Measurements from ENCODE around the gene NBPF14. TPM values are rescaled to one million over a fixed set of nuclear protein-coding genes. Genes with fewer than 3 reads are reported as not detected.
"Not testable (repeated sequence)": the region's sequence is repeated elsewhere in the genome, so short reads cannot be mapped to it uniquely, and the experiment has no call there.

The NBPF14 gene
- polyA plus RNA-seq (2012; ENCODE audit: insufficient read length, low read depth): 10.4 TPM

GRCh38 chr1:148595911-148596310 lies at the start of gene NBPF14:
TSS of gene NBPF14 (minus strand) at chr1:148596011. CDS start at chr1:148595717, 294 bp downstream.
- not testable (repeated sequence) for TF ChIP-seq REST (IDR thresholded peaks at IDR 0.05; ENCODE audit: insufficient read depth in 1 of 2, low read depth in 2 of 2, low read length in 2 of 2); SIN3A (IDR thresholded peaks at IDR 0.05; ENCODE audit: borderline replicate concordance, insufficient read depth, low read length); POLR2AphosphoS5 (IDR thresholded peaks at IDR 0.05; ENCODE audit: low read depth, low read length)

- peak; percentile 98 for TF ChIP-seq SIN3A (IDR thresholded peaks at IDR 0.05; ENCODE audit: borderline replicate concordance, insufficient read depth, low read length)
- TF ChIP-seq POLR2AphosphoS5 (IDR thresholded peaks at IDR 0.05; ENCODE audit: low read depth, low read length): peak; percentile 99
- TF ChIP-seq TAF1 (IDR thresholded peaks at IDR 0.05; ENCODE audit: borderline replicate concordance, insufficient read depth, low read length): 0 out of 2 replicates have a peak, but pooled peaks have one; percentile 24
These were observed 73.1 kb downstream of the NBPF14 start for GRCh38 chr1:148522561-148523204.

GRCh38 chr1:148483029-148483428 lies 112.8 kb downstream of the NBPF14 start, which contains the start of gene PPIAL4G:
TSS of gene PPIAL4G (minus strand) at chr1:148483302. CDS start at chr1:148483252, 50 bp downstream.
- TF ChIP-seq SIN3A (IDR thresholded peaks at IDR 0.05; ENCODE audit: borderline replicate concordance, insufficient read depth, low read length); TAF1 (IDR thresholded peaks at IDR 0.05; ENCODE audit: borderline replicate concordance, insufficient read depth, low read length); FOXP2 (optimal IDR thresholded peaks at IDR 0.05; ENCODE audit: borderline replicate concordance, extremely low read depth, extremely low read length, insufficient read depth): not testable (repeated sequence)

Measured in PFSK-1 (cell line).